CD8-positive, alpha-beta T cell (primary cell): Measurements from ENCODE around the gene FRG2B. TPM values are rescaled to one million over a fixed set of nuclear protein-coding genes. Genes with fewer than 3 reads are reported as not detected.

Experiments
- total RNA-seq, 46 experiments: library from RNA in 2 of 46; stranded (reverse) in 2 of 46; gene quantifications; one replicate each; pipeline ENCODE4 v1.2.3 and lab custom pipeline; 2021 to 2026

Gene FRG2B
- total RNA-seq, 2 experiments from 2014 or later = not detected

Other genes with a start within 250 kb of the FRG2B start
- gene PAOX, start 247.5 kb downstream of the FRG2B start, total RNA-seq = 1 to 10 TPM; 2.4 to 3.5 TPM
- gene MTG1, start 232.6 kb downstream of the FRG2B start, total RNA-seq = 10 to 100 TPM; 30.2 to 31.0 TPM
- gene SPRN, start 202.2 kb downstream of the FRG2B start, total RNA-seq = not detected
- 1 to 10 TPM; 3.4 to 3.7 TPM for gene SCART1, start 172.8 kb downstream of the FRG2B start, total RNA-seq
- gene CYP2E1, start 99.4 kb downstream of the FRG2B start, total RNA-seq = under 1 TPM; 0.73 to 0.83 TPM
- under 1 TPM in 1 of 2 experiments, not detected in 1; 0.28 TPM for gene SYCE1, start 61.2 kb downstream of the FRG2B start, total RNA-seq